Choroid plexus epithelial cell (primary cell): ENCODE data around the gene KANSL3.
"Not testable (repeated sequence)": the region's sequence is repeated elsewhere in the genome, so short reads cannot be mapped to it uniquely, and the experiment has no call there.

ENCODE experiments used
- DNase-seq: peaks from one replicate; pipeline ENCODE4 v3.0.0-alpha.2; 2010; ENCODE audit warnings: low read depth
- H3K4me3 ChIP-seq: 2 replicates; pipeline ENCODE4 v1.5.1; 2011; ENCODE audit warnings: low read depth, mild to moderate bottlenecking, control low read depth, low read length, moderate library complexity
- CTCF ChIP-seq: conservative IDR thresholded peaks from 2 replicates; pipeline ENCODE4 v1.5.1; 2011; ENCODE audit warnings: low read depth, mild to moderate bottlenecking, control low read depth, inconsistent platforms, low read length, moderate library complexity

Gene KANSL3

GRCh38 chr2:96681540-96681939, 43.4 kb upstream of the KANSL3 start:
- no peak for DNase-seq

GRCh38 chr2:96680561-96681141, 42.5 kb upstream of the KANSL3 start:
- H3K4me3 ChIP-seq: no peak overlapping the region
- DNase-seq: no peak
- no peak for TF ChIP-seq CTCF

More at GRCh38 chr2:96681540-96681939, 43.4 kb upstream of the KANSL3 start:
- no peak for TF ChIP-seq CTCF
- no peak overlapping the region for H3K4me3 ChIP-seq

GRCh38 chr2:96679848-96680247, 41.7 kb upstream of the KANSL3 start:
- H3K4me3 ChIP-seq: peak overlapping the region; percentile 17
- no peak for TF ChIP-seq CTCF
- peak; percentile 42 for DNase-seq

GRCh38 chr2:96669539-96670215, 31.6 kb upstream of the KANSL3 start:
- no peak overlapping the region for H3K4me3 ChIP-seq
- DNase-seq: no peak
- no peak for TF ChIP-seq CTCF

- TF ChIP-seq CTCF: no peak
- H3K4me3 ChIP-seq: no peak overlapping the region
- DNase-seq: no peak
These were observed 30.7 kb upstream of the KANSL3 start for GRCh38 chr2:96668771-96669170.

GRCh38 chr2:96665717-96666116, 27.6 kb upstream of the KANSL3 start:
- not testable (repeated sequence) for H3K4me3 ChIP-seq, DNase-seq

GRCh38 chr2:96665083-96665569, 27.0 kb upstream of the KANSL3 start:
- TF ChIP-seq CTCF: no peak
- DNase-seq: peak; percentile 100

More at GRCh38 chr2:96665083-96665569, 27.0 kb upstream of the KANSL3 start:
- no peak overlapping the region for H3K4me3 ChIP-seq
